ENCODE measurements around the gene GPRC6A. TPM values are rescaled to one million over a fixed set of nuclear protein-coding genes. Genes with fewer than 3 reads are reported as not detected.
A peak's percentile ranks its signal among the peaks of the same experiment; 100 is the strongest.

GPRC6A gene
- polyA plus RNA-seq, 3 donors, result not detected

- Histone ChIP-seq H3K4me2 (replicated peaks; ENCODE audit: extremely low read depth, low read length, poor library complexity, severe bottlenecking) (no peak overlapping the region), H3K4me3 (replicated peaks in 1 of 3; ENCODE audit: low read depth in 2 of 3, low read length in 3 of 3) (no peak overlapping the region), H3K9me3 (replicated peaks in 1 of 2; ENCODE audit: control insufficient read depth in 1 of 2, insufficient read depth in 1 of 2, low read length in 2 of 2) (peaks cover 0 to 27% of the 10 kb centered on the region in 2 donors), H4K20me1 (ENCODE audit: insufficient read depth, low read length) (no peaks in the 10 kb centered on the region), H2AFZ (ENCODE audit: insufficient read depth, low read depth, low read length, poor library complexity, severe bottlenecking) (no peak overlapping the region), H3K36me3 (replicated peaks in 1 of 2; ENCODE audit: control insufficient read depth in 1 of 2, insufficient read depth in 2 of 2, low read length in 2 of 2) (no peaks in the 10 kb centered on the region), H3K27ac (ENCODE audit: low read depth in 1 of 2, low read length in 2 of 2) (no peak overlapping the region), H3K27me3 (ENCODE audit: control insufficient read depth in 2 of 2, insufficient read depth in 2 of 2, low read length in 2 of 2) (peaks cover 46 to 62% of the 10 kb centered on the region in 2 donors), H3K4me1 (ENCODE audit: control insufficient read depth in 1 of 2, insufficient read depth in 2 of 2, low read length in 2 of 2) (peaks cover 6 to 8% of the 10 kb centered on the region in 2 donors), H3K9ac (ENCODE audit: insufficient read depth, low read length, poor library complexity, severe bottlenecking) (no peak overlapping the region), H3K79me2 (ENCODE audit: insufficient read depth, low read length) (no peaks in the 10 kb centered on the region)
- no peak for TF ChIP-seq CTCF (IDR thresholded peaks at IDR 0.05)
- Mint-ChIP-seq H3K4me1 (peaks cover 12% of the 10 kb centered on the region), H3K27me3 (ENCODE audit: low read depth in 3 of 3) (peaks cover 44 to 60% (median 55%) of the 10 kb centered on the region in 3 donors), H3K4me3 (peak overlapping the region in 1 of 2 donors; percentile 86), H3K36me3 (peaks cover 0 to 7% of the 10 kb centered on the region in 2 donors), H3K9me3 (peaks cover 0 to 11% (median 7%) of the 10 kb centered on the region in 7 donors), H3K27ac (peak overlapping the region in 1 of 7 donors; percentile 0)
- no peak for DNase-seq
- whole genome bisulfite sequencing (ENCODE audit: insufficient coverage), result 67% methylated on average over 1 of the region's 5 CpGs
- intact Hi-C loops (cut with micrococcal nuclease), result no loop called here
Observed at GRCh38 chr6:116766506-116767176, 62.2 kb downstream of the GPRC6A start.

DNA sequence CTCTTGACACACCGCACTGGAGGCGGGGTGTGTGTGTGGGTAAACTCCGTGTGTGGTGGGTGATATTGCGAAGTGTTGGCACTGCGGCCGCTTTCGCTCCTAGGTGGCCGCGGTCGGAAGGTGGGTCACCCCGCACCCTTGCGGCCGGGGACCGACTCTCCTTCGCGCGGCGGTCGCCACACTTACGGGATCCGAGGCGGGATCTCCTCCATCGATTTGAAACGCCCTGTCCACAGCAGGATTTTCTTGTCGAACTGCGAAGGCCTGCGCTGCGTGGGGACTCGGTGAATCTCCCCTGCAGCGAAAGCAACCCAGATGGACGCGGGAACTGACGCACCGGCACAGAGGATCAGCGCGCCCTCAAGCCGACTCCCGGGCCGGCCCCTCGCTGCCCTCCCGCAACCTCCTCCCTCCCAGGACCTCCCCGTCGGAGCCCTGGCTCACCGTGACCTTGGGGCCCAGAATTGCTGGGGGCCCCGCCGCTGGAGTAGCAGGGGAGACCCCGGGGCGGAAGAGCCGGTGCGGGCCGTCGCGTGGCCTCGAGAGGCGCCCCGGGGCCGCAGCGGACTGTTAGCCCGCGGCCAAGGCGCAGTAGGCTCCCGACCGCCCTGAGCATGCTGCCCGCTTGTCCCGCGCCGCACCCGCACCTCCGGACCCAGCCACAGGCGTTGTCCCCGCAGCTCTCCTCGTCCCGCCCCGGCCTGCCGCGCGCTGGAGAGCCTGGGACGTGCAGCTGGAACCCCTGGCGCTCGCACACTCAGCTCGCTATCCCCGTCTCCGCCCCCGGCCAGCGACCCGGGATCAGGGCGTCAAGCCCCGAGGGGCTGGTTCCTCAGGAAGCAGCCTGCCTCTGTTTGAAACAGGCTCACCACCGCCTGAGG lies 63.7 kb downstream of the GPRC6A start, which contains the start of gene FAM162B:
Gene FAM162B (minus strand): TSS at position 759 of the 881 bp plus-strand sequence. CDS start 143 bp downstream, at position 616.
- H3K4me1 ChIP-seq (ENCODE audit: control insufficient read depth in 1 of 2, insufficient read depth in 2 of 2, low read length in 2 of 2), result peaks cover 6 to 8% of the 10 kb centered on the region in 2 donors
- peaks cover 12% of the 10 kb centered on the region for H3K4me1 Mint-ChIP-seq
- TF ChIP-seq CTCF (IDR thresholded peaks at IDR 0.05), result no peak
- no peaks in the 10 kb centered on the region for H4K20me1 ChIP-seq (ENCODE audit: insufficient read depth, low read length)
- peak within 1 kb of the TSS; percentile 47 to 86 for H3K4me3 Mint-ChIP-seq
- H3K9ac ChIP-seq (ENCODE audit: insufficient read depth, low read length, poor library complexity, severe bottlenecking), result no peak within 1 kb of the TSS
- peak within 1 kb of the TSS in 1 of 7 donors; percentile 12 for H3K27ac Mint-ChIP-seq
- peak within 1 kb of the TSS; percentile 41 for H2AFZ ChIP-seq (ENCODE audit: insufficient read depth, low read depth, low read length, poor library complexity, severe bottlenecking)
- peaks cover 0 to 11% (median 7%) of the 10 kb centered on the region in 7 donors for H3K9me3 Mint-ChIP-seq
- peaks cover 0 to 27% of the 10 kb centered on the region in 2 donors for H3K9me3 ChIP-seq (replicated peaks in 1 of 2; ENCODE audit: control insufficient read depth in 1 of 2, insufficient read depth in 1 of 2, low read length in 2 of 2)
- H3K27me3 Mint-ChIP-seq (ENCODE audit: low read depth in 3 of 3), result peaks cover 48 to 60% (median 59%) of the 10 kb centered on the region in 3 donors
- no peaks in the 10 kb centered on the region for H3K79me2 ChIP-seq (ENCODE audit: insufficient read depth, low read length)
- intact Hi-C loops (cut with micrococcal nuclease), result no loop called here
- DNase-seq, result no peak
- peak within 1 kb of the TSS; percentile 61 for H3K4me2 ChIP-seq (replicated peaks; ENCODE audit: extremely low read depth, low read length, poor library complexity, severe bottlenecking)
- peaks cover 46 to 67% of the 10 kb centered on the region in 2 donors for H3K27me3 ChIP-seq (ENCODE audit: control insufficient read depth in 2 of 2, insufficient read depth in 2 of 2, low read length in 2 of 2)
- no peak within 1 kb of the TSS for H3K27ac ChIP-seq (ENCODE audit: low read depth in 1 of 2, low read length in 2 of 2)
- H3K36me3 ChIP-seq (replicated peaks in 1 of 2; ENCODE audit: control insufficient read depth in 1 of 2, insufficient read depth in 2 of 2, low read length in 2 of 2), result no peaks in the 10 kb centered on the region
- 1% methylated on average over 82 of the region's 89 CpGs for WGBS (ENCODE audit: insufficient coverage)
- H3K36me3 Mint-ChIP-seq, result peaks cover 0 to 7% of the 10 kb centered on the region in 2 donors
- peak within 1 kb of the TSS in 1 of 3 experiments; percentile 51 for H3K4me3 ChIP-seq (replicated peaks in 1 of 3; ENCODE audit: low read depth in 2 of 3, low read length in 3 of 3)

All from CD14-positive monocyte (primary cell).